Thymus (tissue), 11 donors: ENCODE measurements around the gene MYO10. TPM values are rescaled to one million over a fixed set of nuclear protein-coding genes. Genes with fewer than 3 reads are reported as not detected.

Experiments used
- DNase-seq, 9 donors: peaks; one replicate each; pipeline ENCODE4 v3.0.0-alpha.2; 2013; ENCODE audit warnings: low spot score in 9 of 9, low read depth in 6 of 9, missing footprints in 1 of 9
- H3K27ac ChIP-seq, 2 donors: one replicate each; pipeline ENCODE4 v1.5.1; 2013; ENCODE audit warnings: control low read depth in 1 of 2, low read depth in 1 of 2, low read length in 1 of 2, mild to moderate bottlenecking in 1 of 2, moderate library complexity in 1 of 2
- H3K27me3 ChIP-seq, 2 donors: one replicate each; pipeline ENCODE4 v1.5.1; 2013; ENCODE audit warnings: low read length in 1 of 2; ENCODE audit not compliant: control insufficient read depth in 2 of 2, insufficient read depth in 1 of 2
- H3K36me3 ChIP-seq, 2 donors: one replicate each; pipeline ENCODE4 v1.5.1; 2013; ENCODE audit warnings: low read length in 1 of 2, mild to moderate bottlenecking in 1 of 2, moderate library complexity in 1 of 2; ENCODE audit not compliant: control insufficient read depth in 2 of 2, insufficient read depth in 2 of 2
- H3K4me1 ChIP-seq, 2 donors: one replicate each; pipeline ENCODE4 v1.5.1; 2013; ENCODE audit warnings: low read length in 2 of 2; ENCODE audit not compliant: control insufficient read depth in 2 of 2, insufficient read depth in 2 of 2
- H3K4me3 ChIP-seq, 2 donors: one replicate each; pipeline ENCODE4 v1.5.1; 2013; ENCODE audit warnings: low read length in 2 of 2, control low read depth in 1 of 2, mild to moderate bottlenecking in 1 of 2
- H3K9me3 ChIP-seq, 2 donors: one replicate each; pipeline ENCODE4 v1.5.1; 2013; ENCODE audit warnings: low read length in 1 of 2, mild to moderate bottlenecking in 1 of 2; ENCODE audit not compliant: control insufficient read depth in 2 of 2, insufficient read depth in 1 of 2
- WGBS: extraction: QIAGEN DNeasy Blood & Tissue Kit; methylation state at CpG from one replicate; pipeline ENCODE4 v1.1.7; 2013; 5-methylcytosine and 5-hydroxymethylcytosine counted together
- polyA plus RNA-seq: library from polyadenylated mRNA; stranded (reverse); fragments of 200-250 nt; gene quantifications from one replicate; pipeline ENCODE4 v1.2.3, GENCODE V29; 2013
- total RNA-seq: library from RNA; stranded (reverse); fragments of 120-200 nt; gene quantifications from one replicate; pipeline ENCODE4 v1.2.4, GENCODE V29; 2013
- donor health status: healthy.

Gene MYO10
- total and polyA plus RNA-seq, 2 donors = 4.3 to 6.0 TPM

GRCh38 chr5:16669776-16670175 lies 266.3 kb downstream of the MYO10 start:
- peaks cover 11 to 20% of the 10 kb centered on the region in 2 donors for H3K4me1 ChIP-seq
- H3K27me3 ChIP-seq = no peaks in the 10 kb centered on the region
- DNase-seq = no peak
- no peaks in the 10 kb centered on the region for H3K9me3 ChIP-seq
- no peak overlapping the region for H3K27ac ChIP-seq
- 90% methylated on average over 3 of the region's 3 CpGs for WGBS
- no peak overlapping the region for H3K4me3 ChIP-seq
- no peaks in the 10 kb centered on the region for H3K36me3 ChIP-seq

- WGBS = 96% methylated on average over 6 of the region's 6 CpGs
- Histone ChIP-seq H3K4me3 (no peak overlapping the region), H3K9me3 (no peaks in the 10 kb centered on the region), H3K4me1 (peaks cover 19 to 22% of the 10 kb centered on the region in 2 donors), H3K36me3 (no peaks in the 10 kb centered on the region), H3K27me3 (no peaks in the 10 kb centered on the region), H3K27ac (no peak overlapping the region)
- DNase-seq = no peak
Measured at GRCh38 chr5:16668631-16669030, 267.5 kb downstream of the MYO10 start.

- H3K4me3 ChIP-seq = no peak overlapping the region
- no peak overlapping the region for H3K27ac ChIP-seq
- 98% methylated on average over 11 of the region's 11 CpGs for WGBS
- H3K36me3 ChIP-seq = no peaks in the 10 kb centered on the region
- DNase-seq = no peak
- no peaks in the 10 kb centered on the region for H3K27me3 ChIP-seq
- H3K4me1 ChIP-seq = peaks cover 16 to 22% of the 10 kb centered on the region in 2 donors
- no peaks in the 10 kb centered on the region for H3K9me3 ChIP-seq
Measured at GRCh38 chr5:16668194-16668593, 267.9 kb downstream of the MYO10 start.

GRCh38 chr5:16666883-16667398 lies 269.1 kb downstream of the MYO10 start:
- H3K4me1 ChIP-seq = peaks cover 12 to 19% of the 10 kb centered on the region in 2 donors
- peak in 3 of 9 donors; percentile 2 to 43 (median 28) for DNase-seq
- H3K9me3 ChIP-seq = no peaks in the 10 kb centered on the region
- 81% methylated on average over 11 of the region's 11 CpGs for WGBS
- H3K36me3 ChIP-seq = no peaks in the 10 kb centered on the region
- H3K27ac ChIP-seq = peak overlapping the region in 1 of 2 donors; percentile 43
- H3K27me3 ChIP-seq = no peaks in the 10 kb centered on the region
- no peak overlapping the region for H3K4me3 ChIP-seq

GRCh38 chr5:16666130-16666882 lies 269.8 kb downstream of the MYO10 start:
- Histone ChIP-seq H3K36me3 (no peaks in the 10 kb centered on the region), H3K9me3 (no peaks in the 10 kb centered on the region), H3K4me1 (peaks cover 10 to 19% of the 10 kb centered on the region in 2 donors), H3K27me3 (no peaks in the 10 kb centered on the region), H3K4me3 (no peak overlapping the region), H3K27ac (peak overlapping the region in 1 of 2 donors; percentile 55)
- DNase-seq = no peak
- WGBS = 93% methylated on average over 19 of the region's 19 CpGs

- Histone ChIP-seq H3K27me3 (no peaks in the 10 kb centered on the region), H3K9me3 (no peaks in the 10 kb centered on the region), H3K4me3 (no peak overlapping the region), H3K4me1 (peaks cover 9 to 19% of the 10 kb centered on the region in 2 donors), H3K27ac (peak overlapping the region in 1 of 2 donors; percentile 55), H3K36me3 (no peaks in the 10 kb centered on the region)
- 50% methylated on average over 3 of the region's 3 CpGs for WGBS
- DNase-seq = no peak
Measured at GRCh38 chr5:16665601-16666000, 270.5 kb downstream of the MYO10 start.

- no peaks in the 10 kb centered on the region for H3K9me3 ChIP-seq
- DNase-seq = no peak
- H3K27ac ChIP-seq = peak overlapping the region in 1 of 2 donors; percentile 26
- no peaks in the 10 kb centered on the region for H3K36me3 ChIP-seq
- no peaks in the 10 kb centered on the region for H3K27me3 ChIP-seq
- 97% methylated on average over 5 of the region's 5 CpGs for WGBS
- H3K4me3 ChIP-seq = no peak overlapping the region
- peaks cover 9 to 19% of the 10 kb centered on the region in 2 donors for H3K4me1 ChIP-seq
Measured at GRCh38 chr5:16664368-16664767, 271.7 kb downstream of the MYO10 start.

GRCh38 chr5:16663840-16664239 lies 272.2 kb downstream of the MYO10 start:
- 36% methylated on average over 4 of the region's 4 CpGs for WGBS
- H3K9me3 ChIP-seq = no peaks in the 10 kb centered on the region
- peak overlapping the region in 1 of 2 donors; percentile 32 for H3K27ac ChIP-seq
- H3K27me3 ChIP-seq = no peaks in the 10 kb centered on the region
- H3K4me1 ChIP-seq = peaks cover 9 to 19% of the 10 kb centered on the region in 2 donors
- no peaks in the 10 kb centered on the region for H3K36me3 ChIP-seq
- no peak for DNase-seq
- H3K4me3 ChIP-seq = no peak overlapping the region

GRCh38 chr5:16661713-16662112 lies 274.4 kb downstream of the MYO10 start:
- Histone ChIP-seq H3K4me1 (peaks cover 9 to 14% of the 10 kb centered on the region in 2 donors), H3K36me3 (no peaks in the 10 kb centered on the region), H3K9me3 (no peaks in the 10 kb centered on the region), H3K27ac (no peak overlapping the region), H3K4me3 (no peak overlapping the region), H3K27me3 (no peaks in the 10 kb centered on the region)
- over 99% methylated on average over 2 of the region's 2 CpGs for WGBS
- DNase-seq = no peak
